NOMO-1 (cell line): ENCODE results near the gene APOL6.

ENCODE experiments used
- DNase-seq, 2 experiments: peaks; one replicate each; lab custom pipeline; 2025; ENCODE audit not compliant: unreplicated experiment in 2 of 2; lab: John Stamatoyannopoulos, UW

Gene APOL6

GRCh38 chr22:35708917-35709316 is 60.7 kb downstream of the APOL6 start:
- DNase-seq, result no peak

GRCh38 chr22:35711336-35711735 is 63.1 kb downstream of the APOL6 start:
- no peak for DNase-seq

- DNase-seq, result no peak
Measured at GRCh38 chr22:35712672-35713071, 64.4 kb downstream of the APOL6 start.

- DNase-seq, result no peak
Measured at GRCh38 chr22:35717572-35717971, 69.3 kb downstream of the APOL6 start, which contains the start of gene APOL5. APOL5 (plus strand) TSS chr22:35717872; CDS start chr22:35717872, 0 bp downstream.
